Middle frontal gyrus (tissue), 1 donor: ENCODE data around the gene ZCCHC3.
A peak's percentile ranks its signal among the peaks of the same experiment; 100 is the strongest.

ENCODE experiments used
- DNase-seq: peaks from one replicate; pipeline ENCODE4 v3.0.0-alpha.2; 2015; ENCODE audit warnings: low spot score; ENCODE audit errors: extremely low spot score

Gene ZCCHC3

DNA sequence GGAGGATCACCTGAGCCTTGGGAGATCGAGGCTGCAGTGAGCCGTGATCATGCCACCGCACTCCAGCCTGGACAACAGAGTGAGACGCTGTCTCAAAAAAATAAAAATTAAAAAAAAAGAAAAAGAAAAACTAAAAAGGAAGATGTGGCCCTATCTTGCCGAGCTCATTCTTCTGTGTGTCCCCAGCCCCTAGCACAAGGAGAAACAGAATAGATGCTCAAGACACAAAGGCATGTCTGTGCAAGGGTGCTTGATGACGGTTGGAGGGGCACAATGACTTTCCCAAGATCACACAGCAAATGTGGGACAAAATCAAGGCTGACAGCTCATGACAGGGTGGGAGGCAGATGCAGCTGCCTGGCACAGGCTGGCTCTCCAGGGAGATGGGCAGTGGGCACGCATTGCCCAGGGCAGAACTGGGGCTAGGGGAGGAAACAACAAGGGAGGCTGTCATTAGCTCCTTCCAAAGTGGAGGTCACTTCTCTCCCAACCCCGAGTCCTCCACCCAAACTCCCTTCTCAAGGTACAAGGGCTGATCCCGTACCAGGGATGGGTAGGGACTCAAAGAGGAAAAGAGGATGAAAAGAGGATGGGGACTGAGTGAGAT is 48.8 kb downstream of the ZCCHC3 start:
- DNase-seq: no peak

DNA sequence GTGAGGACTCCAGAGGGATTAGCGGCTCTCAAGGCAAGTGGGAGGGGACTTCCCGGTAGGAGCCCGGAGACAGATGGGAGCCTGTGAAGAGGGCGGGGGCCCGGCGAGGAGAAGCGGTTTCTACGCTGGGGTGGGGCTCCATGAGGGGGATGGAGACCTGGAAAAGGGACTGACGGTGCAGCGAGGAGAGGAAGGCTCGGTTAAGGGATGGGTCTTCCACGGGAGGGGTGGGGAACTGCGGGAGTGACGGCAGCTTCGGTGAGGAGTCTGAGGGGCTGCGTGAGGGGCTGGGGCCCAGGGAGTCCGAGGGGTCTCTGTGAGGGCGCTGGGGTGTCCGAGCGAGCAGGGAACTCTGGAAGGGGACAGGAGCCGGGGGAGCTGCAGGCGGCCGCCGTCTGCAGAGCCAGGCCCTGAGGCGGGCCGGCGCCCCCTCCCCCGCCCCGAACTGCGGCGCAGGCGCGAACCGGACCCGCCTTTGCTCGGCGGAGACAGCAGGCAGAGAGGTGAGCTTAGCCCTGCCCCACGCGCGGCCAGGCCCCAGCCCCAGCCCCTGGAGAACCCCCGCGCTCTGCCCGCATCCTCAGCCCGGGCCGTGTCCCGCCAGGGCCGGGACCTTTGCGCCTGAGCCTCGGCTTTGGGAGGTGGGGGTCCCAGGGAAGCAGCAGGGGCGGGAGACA is 49.4 kb downstream of the ZCCHC3 start, which contains the start of gene NRSN2:
NRSN2 (plus strand) TSS at position 472 of the 677 bp plus-strand sequence. CDS start 2,533 bp downstream, outside the sequence.
- peak; percentile 54 for DNase-seq

DNA sequence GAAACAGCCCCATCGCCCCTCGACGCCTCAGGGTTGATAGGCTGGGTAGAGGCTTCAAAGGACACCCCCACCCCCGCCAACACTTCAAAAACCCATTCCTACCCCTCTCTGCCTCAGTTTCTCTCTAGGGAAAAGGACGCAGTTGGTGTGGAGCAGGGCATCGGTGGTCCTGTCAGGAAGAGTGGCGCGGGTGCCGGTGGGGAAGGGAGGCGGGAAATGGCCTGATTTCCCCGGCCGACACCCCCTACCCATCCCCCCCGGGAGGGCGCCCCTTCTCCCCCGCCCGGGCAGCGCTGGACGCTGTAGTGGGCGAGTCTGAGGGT is 49.9 kb downstream of the ZCCHC3 start:
- no peak for DNase-seq

DNA sequence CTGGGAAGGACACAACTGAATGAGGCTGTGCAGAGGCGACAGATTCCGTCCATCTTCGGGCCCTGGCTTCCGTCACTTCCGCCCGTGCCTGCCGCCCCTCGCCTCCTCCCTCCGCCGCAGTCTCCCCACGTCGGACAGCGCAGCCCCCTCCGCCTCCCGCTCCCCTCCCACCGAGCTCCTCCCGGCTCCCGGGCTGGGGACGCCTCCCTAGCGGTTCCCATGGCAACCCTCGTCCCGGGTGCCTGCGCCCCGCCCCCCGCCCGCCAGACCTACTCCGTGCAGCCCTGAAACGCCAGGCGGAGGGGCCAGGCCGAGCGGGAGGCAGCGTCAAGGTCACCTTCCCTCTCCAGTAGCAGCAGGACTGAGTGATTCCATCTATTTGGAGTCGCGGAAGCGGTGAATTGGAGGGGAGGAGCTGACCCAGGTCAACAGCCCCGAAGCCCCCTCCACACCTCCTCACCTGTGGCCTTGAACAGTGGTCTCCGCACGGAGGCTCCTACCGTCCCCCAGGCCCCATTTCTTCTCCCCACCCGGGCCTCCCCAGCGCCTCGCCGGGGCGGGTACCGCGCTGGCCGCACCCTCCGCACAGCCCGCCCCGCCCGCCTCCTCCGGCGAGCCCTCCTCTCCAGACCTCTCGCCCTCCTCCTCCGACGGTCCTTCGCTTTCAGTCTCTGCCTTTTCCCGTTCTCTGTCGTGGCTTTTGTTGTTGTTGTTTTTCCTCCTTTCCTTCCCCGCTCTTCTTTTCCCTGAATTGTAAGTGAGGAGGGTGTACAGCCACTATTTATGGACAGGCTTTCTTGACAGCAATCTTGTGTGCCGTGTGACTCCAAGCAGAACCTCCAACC is 50.5 kb downstream of the ZCCHC3 start:
- peak; percentile 75 for DNase-seq

DNA sequence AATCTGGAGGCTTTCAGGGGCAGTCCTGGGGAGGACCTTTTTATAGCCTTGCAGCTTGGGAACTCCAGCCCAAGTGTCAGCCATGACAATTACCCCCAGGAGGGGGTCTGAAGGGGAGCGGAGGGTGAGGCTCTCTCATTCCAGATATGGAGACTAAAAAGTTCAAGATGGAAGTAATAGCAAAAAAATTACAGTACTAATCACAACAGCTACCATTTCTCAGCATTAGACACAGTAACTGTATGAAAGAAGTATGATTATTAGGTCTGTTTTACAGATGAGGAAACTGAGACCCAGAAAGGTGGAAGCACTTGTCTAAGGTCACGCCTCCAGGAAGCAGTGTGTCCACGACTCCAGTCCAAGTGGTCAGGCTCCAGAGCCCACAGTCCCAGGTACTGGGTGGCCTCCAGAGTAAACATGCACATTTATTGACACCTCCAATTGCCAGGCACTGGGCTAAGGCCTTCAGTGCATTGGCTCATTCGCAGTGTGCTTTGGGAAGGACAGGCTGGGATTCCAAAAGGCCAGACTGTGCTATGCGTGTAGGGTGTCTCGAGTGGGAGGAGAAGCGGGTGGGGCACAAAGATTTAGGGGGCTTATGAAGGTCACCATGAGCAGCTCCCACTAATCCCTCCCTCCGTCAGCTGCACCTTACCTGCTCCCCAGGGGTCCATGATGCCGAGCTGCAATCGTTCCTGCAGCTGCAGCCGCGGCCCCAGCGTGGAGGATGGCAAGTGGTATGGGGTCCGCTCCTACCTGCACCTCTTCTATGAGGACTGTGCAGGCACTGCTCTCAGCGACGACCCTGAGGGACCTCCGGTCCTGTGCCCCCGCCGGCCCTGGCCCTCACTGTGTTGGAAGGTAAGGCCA is 51.8 kb downstream of the ZCCHC3 start:
- DNase-seq: no peak
